Stomach (tissue), 9 donors: ENCODE results near the gene TMEM116. TPM values are rescaled to one million over a fixed set of nuclear protein-coding genes. Genes with fewer than 3 reads are reported as not detected.

Source experiments
- DNase-seq, 2 donors: peaks; one replicate each; pipeline versions ENCODE4 v3.0.0 to v3.0.0-alpha.2; 2013 to 2019
- H3K27ac ChIP-seq, 5 donors: fragments of 200-600 bp in 4 of 5; sonication (generic) in 4 of 5; one replicate each; pipeline ENCODE4 v1.5.1; 2013 to 2019; ENCODE audit warnings: mild to moderate bottlenecking in 1 of 5, moderate library complexity in 1 of 5
- H3K27me3 ChIP-seq, 3 donors: fragments of 200-600 bp; sonication (generic); one replicate each; pipeline ENCODE4 v1.5.1; 2017 to 2019; ENCODE audit warnings: mixed run types in 1 of 3
- H3K36me3 ChIP-seq, 4 donors: fragments of 200-600 bp; sonication (generic); 1 replicate in 3 of 4; 2 replicates in 1 of 4; pipeline ENCODE4 v1.5.1; 2016 to 2019
- H3K4me1 ChIP-seq, 4 donors: fragments of 200-600 bp; sonication (generic); one replicate each; pipeline ENCODE4 v1.5.1; 2016 to 2019
- H3K4me3 ChIP-seq, 4 donors: fragments of 200-600 bp; sonication (generic) in 3 of 4; one replicate each; pipeline ENCODE4 v1.5.1; 2016 to 2019; ENCODE audit warnings: mild to moderate bottlenecking in 1 of 4
- H3K9me3 ChIP-seq, 4 donors: fragments of 200-600 bp; sonication (generic); one replicate each; pipeline ENCODE4 v1.5.1; 2016 to 2019
- CTCF ChIP-seq, 7 experiments: fragments of 450-650 bp in 4 of 7; fragments of 200-600 bp in 3 of 7; sonication (generic) in 3 of 7; IDR thresholded peaks; one replicate each; pipeline ENCODE4 v1.5.1; 2016 to 2019; ENCODE audit warnings: antibody characterized with exemption in 7 of 7, control low read depth in 2 of 7, mild to moderate bottlenecking in 1 of 7
- EP300 ChIP-seq: sonication (generic); formaldehyde crosslinking; IDR thresholded peaks from one replicate; pipeline ENCODE4 v1.6.1; 2017; ENCODE audit warnings: antibody characterized with exemption
- POLR2A ChIP-seq, 4 donors: fragments of 450-650 bp; IDR thresholded peaks; one replicate each; pipeline ENCODE4 v1.6.1; 2016; ENCODE audit warnings: antibody characterized with exemption in 4 of 4, control low read depth in 2 of 4, mild to moderate bottlenecking in 1 of 4, moderate library complexity in 1 of 4
- POLR2AphosphoS5 ChIP-seq, 3 donors: sonication (generic); formaldehyde crosslinking; IDR thresholded peaks; one replicate each; pipeline ENCODE4 v1.6.1; 2016; ENCODE audit warnings: antibody characterized with exemption in 3 of 3
- WGBS, 5 donors: extraction: QIAGEN DNeasy Blood & Tissue Kit in 3 of 5; methylation state at CpG; one replicate each; pipeline versions ENCODE4 v1.1.5 to v1.1.7; 2013 to 2018; 5-methylcytosine and 5-hydroxymethylcytosine counted together
- intact Hi-C: fragments of 100-400 bp; cut with DNase I; formaldehyde crosslinking; loops from one replicate; pipeline ENCODE4 v1.15.1; 2023; ENCODE audit warnings: low total_unique reads
- polyA plus RNA-seq, 3 donors: library from polyadenylated mRNA; stranded (reverse); fragments of 200-250 nt; gene quantifications; one replicate each; pipeline ENCODE4 v1.2.3, GENCODE V29; 2013
- total RNA-seq, 5 donors: library from RNA; depleted of rRNA; stranded (reverse); fragments of >200 nt; gene quantifications; one replicate each; pipeline versions ENCODE4 v1.1.0 to v1.2.3, GENCODE V29; 2014 to 2016
- donor health status: healthy with polysubstance abuse.
- donor health status: Bipolar disorder and iron deficiency.
- donor health status: healthy.

TMEM116 gene
- total and polyA plus RNA-seq, 8 donors = 0.58 to 20.2 (median 8.2) TPM

DNA sequence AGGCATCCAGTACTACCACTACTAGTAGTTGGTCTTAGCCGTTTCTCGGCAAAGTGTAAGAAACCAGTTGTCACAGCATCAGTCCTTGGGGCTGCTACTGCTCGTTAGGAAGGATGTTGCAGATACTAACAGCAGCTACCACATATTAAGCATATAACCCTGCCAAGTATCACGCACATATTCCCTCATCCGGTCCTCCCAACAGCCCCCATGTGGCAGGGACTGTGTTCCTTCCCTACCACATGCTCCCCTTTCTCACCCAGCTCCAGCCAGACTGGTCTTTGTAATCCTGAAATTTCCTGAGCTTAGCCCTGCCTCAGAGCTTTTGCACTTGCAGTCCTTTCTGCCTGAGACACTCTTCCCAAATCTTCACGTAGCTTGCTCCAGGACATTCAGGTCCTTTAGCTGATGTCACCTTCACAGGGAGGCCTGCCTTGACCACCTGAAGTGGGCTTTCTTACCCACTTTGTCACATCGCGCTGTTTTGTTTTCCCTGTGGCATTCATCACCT lies 8.0 kb upstream of the TMEM116 start:
- Histone ChIP-seq H3K36me3 (peaks cover 18 to 89% (median 76%) of the 10 kb centered on the region in 4 donors), H3K27me3 (no peaks in the 10 kb centered on the region), H3K4me3 (no peak overlapping the region), H3K27ac (no peak overlapping the region), H3K4me1 (peaks cover 6 to 39% (median 24%) of the 10 kb centered on the region in 4 donors), H3K9me3 (no peaks in the 10 kb centered on the region)
- 86 to 94% (median 88%) methylated on average over 8 of the region's 8 CpGs for WGBS, 5 donors
- TF ChIP-seq EP300 = no peak
- TF ChIP-seq POLR2AphosphoS5 (IDR thresholded peaks at IDR 0.05) = no peak
- no peak for TF ChIP-seq CTCF (IDR thresholded peaks at IDR 0.05)
- intact Hi-C loops = no loop called here
- no peak for DNase-seq

GRCh38 chr12:112018571-112019237 lies 5.7 kb upstream of the TMEM116 start:
- TF ChIP-seq CTCF (IDR thresholded peaks at IDR 0.05) (no peak), POLR2A (IDR thresholded peaks at IDR 0.05) (no peak), POLR2AphosphoS5 (IDR thresholded peaks at IDR 0.05) (no peak), EP300 (no peak)
- Histone ChIP-seq H3K9me3 (no peaks in the 10 kb centered on the region), H3K4me3 (no peak overlapping the region), H3K27ac (no peak overlapping the region), H3K36me3 (peaks cover 21 to 78% (median 67%) of the 10 kb centered on the region in 4 donors), H3K4me1 (peaks cover 14 to 57% (median 42%) of the 10 kb centered on the region in 4 donors), H3K27me3 (no peaks in the 10 kb centered on the region)
- intact Hi-C loops = no loop called here
- 59 to 72% (median 64%) methylated on average over 2 of the region's 2 CpGs for WGBS, 5 donors
- DNase-seq = no peak

DNA sequence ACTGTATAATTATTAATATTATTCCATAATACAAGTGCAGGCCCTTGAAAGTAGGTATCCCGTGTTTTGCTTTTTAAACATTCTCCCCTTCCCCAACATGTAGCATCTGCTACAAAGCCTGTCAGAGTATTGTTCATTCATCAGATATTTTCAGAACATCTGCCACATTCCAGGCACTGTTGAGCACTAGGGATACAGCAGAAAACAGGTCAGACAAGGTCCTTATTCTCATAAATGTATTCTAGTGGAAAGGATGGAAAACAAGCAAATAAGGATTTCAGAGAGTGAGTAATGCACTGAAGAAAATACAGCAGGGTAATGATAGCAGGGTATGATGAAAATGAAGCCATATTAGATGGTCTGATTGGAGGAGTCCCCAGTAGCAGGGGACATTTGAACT lies 4.1 kb upstream of the TMEM116 start:
- 76 to 89% (median 79%) methylated on average over 1 of the region's 1 CpG for WGBS, 5 donors
- Histone ChIP-seq H3K4me3 (no peak overlapping the region), H3K4me1 (peaks cover 19 to 59% (median 49%) of the 10 kb centered on the region in 4 donors), H3K36me3 (peaks cover 13 to 61% (median 50%) of the 10 kb centered on the region in 4 donors), H3K27ac (no peak overlapping the region), H3K27me3 (no peaks in the 10 kb centered on the region), H3K9me3 (no peaks in the 10 kb centered on the region)
- DNase-seq = no peak
- intact Hi-C loops = no loop called here
- TF ChIP-seq POLR2AphosphoS5 (IDR thresholded peaks at IDR 0.05) (no peak), EP300 (no peak), POLR2A (IDR thresholded peaks at IDR 0.05) (no peak), CTCF (IDR thresholded peaks at IDR 0.05) (no peak)

DNA sequence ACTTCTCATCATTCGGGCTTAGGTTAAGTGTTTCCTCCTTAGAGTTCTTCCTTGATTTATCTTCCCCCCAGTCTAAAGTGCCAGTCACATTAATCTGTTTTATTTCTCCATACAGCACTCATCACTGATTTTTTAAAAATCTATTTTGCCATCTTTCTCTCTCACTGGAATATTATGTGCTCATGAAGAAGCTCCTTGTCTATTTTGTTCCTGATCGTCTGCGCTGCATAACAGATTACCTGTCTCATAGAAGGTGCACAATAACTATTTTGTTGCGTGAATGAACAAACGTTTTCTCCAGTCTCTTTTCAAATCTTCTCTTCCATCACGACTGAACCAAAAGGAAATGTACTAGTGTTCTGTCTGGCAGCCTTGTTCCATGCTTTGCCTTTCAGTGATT lies 3.0 kb upstream of the TMEM116 start:
- intact Hi-C loops = no loop called here
- H3K4me1 ChIP-seq = peaks cover 27 to 70% (median 58%) of the 10 kb centered on the region in 4 donors
- no peak overlapping the region for H3K4me3 ChIP-seq
- no peak for DNase-seq
- H3K9me3 ChIP-seq = no peaks in the 10 kb centered on the region
- TF ChIP-seq POLR2AphosphoS5 (IDR thresholded peaks at IDR 0.05) (no peak), CTCF (IDR thresholded peaks at IDR 0.05) (no peak), EP300 (no peak), POLR2A (IDR thresholded peaks at IDR 0.05) (no peak)
- WGBS, 5 donors = 96 to 98% (median 97%) methylated on average over 6 of the region's 6 CpGs
- peaks cover 9 to 50% (median 40%) of the 10 kb centered on the region in 4 donors for H3K36me3 ChIP-seq
- no peaks in the 10 kb centered on the region for H3K27me3 ChIP-seq
- no peak overlapping the region for H3K27ac ChIP-seq
